ENCODE results near the gene CRIM1.

CRIM1 gene

DNA sequence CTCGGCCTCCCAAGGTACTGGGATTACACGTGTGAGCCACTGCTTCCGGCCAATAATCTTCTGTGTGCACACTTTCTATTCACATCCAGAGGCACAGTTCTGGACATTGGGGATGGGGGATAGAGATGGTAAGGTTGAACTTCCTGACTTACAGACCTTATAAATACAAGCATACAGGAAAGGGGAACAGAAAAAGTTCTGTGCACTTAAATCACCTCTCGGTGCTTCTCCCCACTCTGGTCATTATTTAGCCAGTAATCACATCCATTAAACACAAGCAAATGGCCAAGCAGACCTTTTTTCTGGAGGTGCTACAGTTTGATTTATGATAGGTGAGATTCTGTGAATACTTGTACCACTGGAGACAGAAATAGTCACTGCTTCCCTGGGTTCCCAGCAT, 110.6 kb downstream of the CRIM1 start:
- POLR2A ChIA-PET (ENCODE audit: low non-redundant PET) = no interaction called here
- TF ChIP-seq, protein P1, sequence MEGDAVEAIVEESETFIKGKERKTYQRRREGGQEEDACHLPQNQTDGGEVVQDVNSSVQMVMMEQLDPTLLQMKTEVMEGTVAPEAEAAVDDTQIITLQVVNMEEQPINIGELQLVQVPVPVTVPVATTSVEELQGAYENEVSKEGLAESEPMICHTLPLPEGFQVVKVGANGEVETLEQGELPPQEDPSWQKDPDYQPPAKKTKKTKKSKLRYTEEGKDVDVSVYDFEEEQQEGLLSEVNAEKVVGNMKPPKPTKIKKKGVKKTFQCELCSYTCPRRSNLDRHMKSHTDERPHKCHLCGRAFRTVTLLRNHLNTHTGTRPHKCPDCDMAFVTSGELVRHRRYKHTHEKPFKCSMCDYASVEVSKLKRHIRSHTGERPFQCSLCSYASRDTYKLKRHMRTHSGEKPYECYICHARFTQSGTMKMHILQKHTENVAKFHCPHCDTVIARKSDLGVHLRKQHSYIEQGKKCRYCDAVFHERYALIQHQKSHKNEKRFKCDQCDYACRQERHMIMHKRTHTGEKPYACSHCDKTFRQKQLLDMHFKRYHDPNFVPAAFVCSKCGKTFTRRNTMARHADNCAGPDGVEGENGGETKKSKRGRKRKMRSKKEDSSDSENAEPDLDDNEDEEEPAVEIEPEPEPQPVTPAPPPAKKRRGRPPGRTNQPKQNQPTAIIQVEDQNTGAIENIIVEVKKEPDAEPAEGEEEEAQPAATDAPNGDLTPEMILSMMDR (conservative IDR thresholded peaks at IDR 0.05; ENCODE audit: low read depth) = no peak
- CTCF ChIA-PET = no interaction called here
- no peak overlapping the region for H3K27ac ChIP-seq
- DNase-seq (ENCODE audit: low spot score) = no peak

DNA sequence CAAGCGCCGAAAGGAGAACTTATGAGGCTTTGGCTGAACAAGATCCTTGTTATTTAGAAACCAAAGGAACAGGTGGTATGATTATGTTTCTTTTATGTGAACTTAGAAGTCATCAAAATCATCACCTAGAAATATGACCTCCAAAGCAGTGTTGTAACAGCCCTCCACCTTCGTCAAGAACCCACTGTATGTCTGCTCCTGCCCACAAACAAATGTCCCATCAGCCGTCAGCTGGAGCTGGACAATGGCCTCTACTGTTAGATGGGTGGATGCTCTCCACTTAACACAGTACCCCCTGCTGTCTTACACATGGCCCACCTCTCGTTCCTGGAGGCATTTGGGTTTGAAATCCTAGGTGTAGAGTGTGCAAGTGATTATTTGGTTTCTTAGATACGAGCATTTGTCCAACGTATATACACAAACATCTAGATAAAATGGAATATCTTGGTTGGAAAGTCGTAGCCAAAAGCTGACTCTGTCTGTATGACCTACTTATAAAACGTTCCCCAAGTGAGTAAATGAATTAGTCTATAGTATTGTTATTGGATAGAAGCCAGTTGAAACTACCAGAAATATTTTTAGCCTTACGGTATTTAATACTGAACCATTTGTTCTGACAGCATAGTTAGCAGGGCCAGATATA, 113.0 kb downstream of the CRIM1 start:
- no peak overlapping the region for H3K27ac ChIP-seq
- DNase-seq (ENCODE audit: low spot score) = no peak
- POLR2A ChIA-PET (ENCODE audit: low non-redundant PET) = no interaction called here
- TF ChIP-seq, protein P1 (conservative IDR thresholded peaks at IDR 0.05; ENCODE audit: low read depth) = no peak
- CTCF ChIA-PET = interaction anchor here (0.6 kb wide), 1 partner anchor 38 kb away, joined by 4 read pairs; no protein-coding TSS in a partner anchor

GRCh38 chr2:36469106-36469477, 113.5 kb downstream of the CRIM1 start:
- ChIA-PET CTCF (interaction anchor here (0.6 kb wide), 1 partner anchor 37 kb away, joined by 4 read pairs; no protein-coding TSS in a partner anchor), POLR2A (ENCODE audit: low non-redundant PET) (no interaction called here)
- no peak for DNase-seq (ENCODE audit: low spot score)
- TF ChIP-seq, protein P1 (conservative IDR thresholded peaks at IDR 0.05; ENCODE audit: low read depth) = no peak
- H3K27ac ChIP-seq = no peak overlapping the region

DNA sequence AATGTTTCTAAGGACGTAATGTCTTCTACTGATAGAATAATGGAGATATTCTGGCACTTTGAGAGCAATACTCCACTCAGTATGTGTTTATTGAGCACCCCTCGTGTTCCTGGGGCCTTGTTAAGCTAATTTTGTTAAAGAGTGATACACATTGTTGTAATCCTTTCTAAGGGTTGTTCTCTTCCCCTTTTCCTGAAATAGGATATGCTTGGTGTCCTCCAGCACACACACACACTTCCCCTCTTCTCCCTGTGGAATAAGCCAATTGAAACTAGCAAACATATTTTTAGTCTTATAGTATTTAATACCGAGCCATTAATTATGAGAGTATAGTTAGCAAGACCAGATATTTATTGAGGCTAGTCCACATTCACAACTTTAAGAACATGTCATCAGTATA, 114.1 kb downstream of the CRIM1 start:
- DNase-seq (ENCODE audit: low spot score) = no peak
- CTCF ChIA-PET = no interaction called here
- POLR2A ChIA-PET (ENCODE audit: low non-redundant PET) = no interaction called here

GRCh38 chr2:36473230-36473629, 117.7 kb downstream of the CRIM1 start:
- ChIA-PET POLR2A (ENCODE audit: low non-redundant PET) (no interaction called here), CTCF (interaction anchor here (0.5 to 0.6 kb wide), 2 partner anchors 77 to 312 kb away, joined by 4 to 5 read pairs; no protein-coding TSS in a partner anchor)
- H3K27ac ChIP-seq = no peak overlapping the region
- TF ChIP-seq, protein P1 (conservative IDR thresholded peaks at IDR 0.05; ENCODE audit: low read depth) = no peak
- DNase-seq (ENCODE audit: low spot score) = no peak

More for the DNA sequence above, 114.1 kb downstream of the CRIM1 start:
- TF ChIP-seq, protein P1 (conservative IDR thresholded peaks at IDR 0.05; ENCODE audit: low read depth) = no peak
- no peak overlapping the region for H3K27ac ChIP-seq

DNA sequence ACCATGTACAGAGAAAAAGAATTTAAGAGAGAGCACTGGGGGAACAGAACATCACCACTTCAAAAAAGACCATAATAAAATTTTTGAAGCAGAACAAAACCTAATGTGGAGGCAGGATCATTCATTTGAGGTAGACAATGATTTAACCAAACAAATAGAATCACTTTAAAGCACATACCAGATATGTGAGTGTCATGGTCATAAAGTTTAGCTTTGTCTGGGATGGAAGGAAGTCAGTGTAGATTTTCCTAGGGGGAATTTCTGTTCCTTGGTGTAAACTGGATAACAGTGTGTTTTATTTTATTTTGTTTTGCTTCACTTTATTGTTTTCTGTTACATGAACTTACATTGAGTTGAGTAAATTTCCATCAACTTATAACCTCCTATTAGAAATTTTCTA, 120.8 kb downstream of the CRIM1 start:
- TF ChIP-seq, protein P1 (conservative IDR thresholded peaks at IDR 0.05; ENCODE audit: low read depth) = no peak
- H3K27ac ChIP-seq = peak overlapping the region; percentile 84
- POLR2A ChIA-PET (ENCODE audit: low non-redundant PET) = no interaction called here
- no peak for DNase-seq (ENCODE audit: low spot score)
- CTCF ChIA-PET = no interaction called here

Data from RWPE1 (cell line).